GM18951 (cell line): ENCODE data around the gene BMP7.
"Not testable (repeated sequence)": the region's sequence is repeated elsewhere in the genome, so short reads cannot be mapped to it uniquely, and the experiment has no call there.

ENCODE experiments used
- POLR2A ChIP-seq: IDR thresholded peaks from 4 replicates; pipeline ENCODE4 v1.6.1; 2011; ENCODE audit warnings: mild to moderate bottlenecking; ENCODE audit not compliant: insufficient read length, insufficient read depth; ENCODE audit errors: extremely low read depth
- in situ Hi-C: fragments of 300-500 bp; cut with MboI; formaldehyde crosslinking; loops from one replicate; pipeline ENCODE4 v1.12.0; 2022; ENCODE audit warnings: low sequenced_read_pairs, mixed read lengths, inconsistent platforms; ENCODE audit not compliant: unreplicated experiment

BMP7 gene

GRCh38 chr20:57194154-57194553, 72.3 kb downstream of the BMP7 start:
- in situ Hi-C loops = no loop called here
- no peak for TF ChIP-seq POLR2A

- in situ Hi-C loops = no loop called here
- no peak for TF ChIP-seq POLR2A
Measured at GRCh38 chr20:57193094-57193493, 73.3 kb downstream of the BMP7 start.

GRCh38 chr20:57192311-57192710, 74.1 kb downstream of the BMP7 start:
- TF ChIP-seq POLR2A = no peak
- in situ Hi-C loops = no loop called here

DNA sequence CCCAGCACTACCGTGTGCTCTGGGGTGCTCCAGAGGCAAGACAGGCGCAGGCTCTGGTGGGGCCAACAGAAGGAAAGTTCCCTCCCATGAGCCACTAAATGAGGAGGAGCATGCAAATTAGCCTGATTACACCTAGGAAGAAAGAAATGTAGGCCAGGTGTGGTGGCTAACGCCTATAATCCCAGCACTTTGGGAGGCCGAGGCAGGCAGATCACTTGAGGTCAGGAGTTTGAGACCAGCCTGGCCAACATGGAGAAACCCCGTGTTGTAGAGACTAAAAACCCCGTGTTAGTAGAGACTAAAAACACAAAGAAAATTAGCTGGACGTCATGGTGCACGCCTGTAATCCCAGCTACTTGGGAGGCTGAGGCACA, 75.2 kb downstream of the BMP7 start:
- in situ Hi-C loops = not testable (repeated sequence)

- TF ChIP-seq POLR2A = no peak
- in situ Hi-C loops = no loop called here
Measured at GRCh38 chr20:57190536-57191264, 75.7 kb downstream of the BMP7 start.

DNA sequence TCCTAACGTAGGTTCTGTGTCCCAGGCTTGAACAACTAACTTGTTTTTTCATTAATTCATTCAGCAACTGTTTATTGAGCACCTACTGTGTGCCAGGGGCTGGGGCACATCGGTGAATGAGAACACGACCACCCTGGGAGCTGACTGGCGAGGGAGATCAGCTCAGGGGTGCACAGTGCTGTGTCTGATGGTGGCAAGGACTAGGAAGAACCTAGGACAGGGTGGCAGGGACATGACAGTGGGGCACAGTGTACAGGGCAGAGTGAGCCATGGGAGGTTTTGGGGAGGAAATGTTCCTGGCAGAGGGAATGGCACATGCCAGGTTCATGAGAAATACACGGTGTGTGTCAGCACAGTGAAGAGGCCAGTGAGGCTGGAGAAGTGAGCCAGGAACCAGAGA, 76.7 kb downstream of the BMP7 start:
- TF ChIP-seq POLR2A = no peak
- in situ Hi-C loops = no loop called here

DNA sequence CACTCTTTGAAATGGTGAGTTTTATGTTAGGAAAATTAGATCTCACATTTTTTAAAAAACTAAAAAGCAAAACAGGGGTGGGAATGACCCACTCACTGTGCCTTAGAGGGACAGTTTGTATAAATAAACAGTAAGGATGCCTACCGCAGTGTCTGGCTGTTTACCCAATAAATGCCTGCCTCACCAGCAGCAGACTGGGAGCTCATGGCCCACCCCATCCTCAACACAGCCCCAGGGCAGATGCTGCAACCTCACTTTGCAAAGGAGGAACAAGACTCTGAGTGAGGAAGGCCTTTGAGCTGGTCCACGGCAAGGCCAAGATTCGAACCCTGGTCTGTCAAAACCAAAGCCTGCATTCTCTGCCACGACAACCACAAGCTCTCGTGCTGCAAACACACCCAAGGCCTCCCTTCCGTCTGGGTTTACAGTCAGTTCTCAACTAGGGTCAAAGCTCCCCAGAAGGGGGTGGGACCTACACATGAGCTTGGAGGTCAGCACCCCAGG, 77.8 kb downstream of the BMP7 start:
- no peak for TF ChIP-seq POLR2A
- in situ Hi-C loops = no loop called here

- no peak for TF ChIP-seq POLR2A
- in situ Hi-C loops = no loop called here
Measured at GRCh38 chr20:57188056-57188455, 78.4 kb downstream of the BMP7 start.

DNA sequence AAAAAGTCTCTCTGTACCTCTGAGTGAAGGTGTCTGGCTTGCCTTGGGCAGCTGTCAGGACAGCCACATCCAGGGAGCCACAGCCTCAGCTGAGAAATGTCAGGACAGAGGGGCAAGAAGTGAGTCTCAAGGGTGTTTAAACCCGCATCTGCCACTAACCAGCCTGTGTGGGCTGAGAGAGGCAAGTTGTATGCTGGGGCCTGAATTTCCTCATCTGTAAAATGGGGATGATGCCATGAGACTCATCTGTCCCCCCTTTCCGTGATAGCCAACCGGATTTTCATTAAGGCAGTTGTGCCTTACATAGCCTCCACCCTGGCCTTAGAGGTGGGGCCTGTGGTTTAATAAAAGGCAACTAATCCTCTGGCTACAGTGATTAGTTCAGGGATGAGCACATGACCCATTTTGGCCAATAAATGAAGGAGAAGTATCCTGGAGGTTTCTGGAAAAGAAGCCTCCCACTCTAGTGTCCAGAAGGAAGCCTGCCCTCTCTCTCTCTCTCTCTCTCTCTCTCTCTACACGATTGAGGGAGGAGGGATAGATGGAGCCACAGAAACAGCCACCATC, 79.3 kb downstream of the BMP7 start:
- TF ChIP-seq POLR2A = no peak
- in situ Hi-C loops = no loop called here

DNA sequence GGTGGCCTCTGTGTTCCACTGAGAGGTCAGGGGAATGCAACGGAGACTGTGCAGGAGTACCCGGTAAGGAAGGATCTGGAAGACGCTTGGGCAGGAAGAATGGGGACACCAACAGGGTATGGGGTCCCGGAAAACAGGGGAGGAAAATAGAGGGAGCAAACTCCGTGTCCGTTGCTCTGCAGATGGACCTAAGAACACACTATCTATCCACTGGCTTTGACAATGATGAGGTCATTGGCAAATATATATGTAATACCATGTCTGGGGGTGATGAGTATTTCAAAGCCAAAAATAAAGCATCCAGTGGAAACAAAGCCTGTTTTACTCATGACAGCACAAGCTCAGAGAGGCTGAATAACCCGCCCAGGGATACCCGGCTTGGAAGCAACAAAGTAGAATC, 80.2 kb downstream of the BMP7 start:
- in situ Hi-C loops = no loop called here
- TF ChIP-seq POLR2A = no peak

- TF ChIP-seq POLR2A = no peak
- in situ Hi-C loops = no loop called here
Measured at GRCh38 chr20:57185188-57185743, 81.2 kb downstream of the BMP7 start.

DNA sequence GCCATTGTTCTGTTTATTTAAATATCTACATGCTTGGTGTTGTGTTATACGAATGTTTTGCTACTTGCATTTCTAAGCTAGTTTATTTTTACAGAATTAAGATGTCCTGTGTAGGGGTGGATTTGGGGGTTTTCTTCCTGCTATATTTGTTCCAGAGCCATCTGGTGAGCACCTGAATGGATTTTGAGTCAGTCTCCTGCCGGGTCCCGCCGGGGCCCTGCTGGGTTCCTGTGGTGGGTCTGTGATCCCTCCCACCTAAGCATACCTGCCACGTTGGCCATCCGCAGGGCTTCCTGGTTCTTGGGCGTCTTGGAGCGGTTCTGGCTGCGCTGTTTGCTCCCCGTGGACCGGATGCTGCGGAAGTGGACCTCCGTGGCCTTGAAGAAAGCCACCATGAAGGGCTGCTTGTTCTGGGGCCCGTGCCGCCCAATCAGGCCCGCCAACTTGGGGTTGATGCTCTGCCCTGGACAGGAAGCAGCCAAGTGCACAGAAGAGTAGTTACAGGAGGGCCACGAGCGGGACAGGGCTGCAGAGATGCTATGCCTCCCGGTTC, 82.9 kb downstream of the BMP7 start:
- in situ Hi-C loops = no loop called here
- TF ChIP-seq POLR2A = no peak

DNA sequence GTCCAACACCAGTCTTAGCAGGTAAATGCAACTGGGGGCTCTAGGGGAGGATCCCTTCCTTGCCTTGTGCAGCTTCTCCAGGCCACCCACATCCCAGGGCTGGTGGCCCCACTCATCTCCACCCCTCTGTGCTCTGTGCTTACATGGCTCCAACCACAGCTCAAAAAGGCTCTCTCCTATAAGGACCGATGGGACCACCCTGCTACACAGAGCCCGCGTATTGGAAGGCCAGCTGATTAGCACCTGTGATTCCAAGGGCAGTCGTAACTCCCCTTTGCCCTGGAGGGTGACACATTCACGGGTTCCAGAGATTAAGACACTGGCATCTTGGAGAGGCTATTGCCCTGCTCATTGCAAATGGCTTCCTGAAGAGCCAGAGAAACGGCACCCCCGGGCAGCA, 84.8 kb downstream of the BMP7 start:
- no peak for TF ChIP-seq POLR2A
- in situ Hi-C loops = no loop called here

DNA sequence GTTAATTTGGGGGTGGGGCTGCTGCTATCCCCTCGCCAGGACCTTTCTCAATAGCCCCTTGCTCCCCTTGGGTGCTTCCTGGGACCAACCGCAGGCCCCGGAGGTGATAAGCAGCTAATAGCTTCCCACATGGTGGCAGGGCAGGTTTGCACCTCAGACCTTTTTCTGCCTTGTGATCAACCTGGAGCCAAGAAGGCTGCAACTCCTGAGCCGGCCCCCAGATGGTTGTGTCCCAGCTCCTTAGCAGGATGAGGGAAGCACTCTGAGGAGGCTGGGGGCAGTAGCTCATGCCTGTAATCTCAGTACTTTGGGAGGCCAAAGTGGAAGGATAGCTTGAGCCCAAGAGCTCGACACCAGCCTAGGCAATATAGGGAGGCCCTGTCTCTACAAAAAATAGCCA, 85.5 kb downstream of the BMP7 start:
- TF ChIP-seq POLR2A = no peak
- in situ Hi-C loops = no loop called here
